SK-N-SH (cell line): ENCODE data around the gene GNG4.

Source experiments
- CTCF ChIP-seq: fragments of 200-600 bp; sonication (generic); IDR thresholded peaks from 2 replicates; pipeline ENCODE4 v1.6.1; 2017; ENCODE audit warnings: antibody characterized with exemption, mild to moderate bottlenecking, moderate library complexity
- USF1 ChIP-seq: IDR thresholded peaks from 2 replicates; pipeline ENCODE4 v1.4.0; 2012; ENCODE audit warnings: low read depth, borderline replicate concordance

- TF ChIP-seq CTCF = no peak
- TF ChIP-seq USF1 = no peak
These were observed 24.8 kb downstream of the GNG4 start for GRCh38 chr1:235624721-235625333.
